Measurements from ENCODE around the gene SPR.

- TF ChIP-seq ASH2L (IDR thresholded peaks at IDR 0.05; ENCODE audit: insufficient read length, low read depth, low read length) (no peak), HCFC1 (IDR thresholded peaks at IDR 0.05; ENCODE audit: low read depth, low read length) (no peak), TERF1 (CRISPR knock-in tag; IDR thresholded peaks at IDR 0.05) (no peak), ZNF292 (CRISPR knock-in tag; IDR thresholded peaks at IDR 0.05; ENCODE audit: borderline replicate concordance, low read depth) (no peak)
These were observed 45.6 kb downstream of the SPR start for GRCh38 chr2:72932805-72933204.
